SKM-1 treated with dmso at 0.1 percent for 144 hours (cell line): ENCODE results near the gene SPATA46.

ENCODE experiments used
- DNase-seq: peaks from one replicate; lab custom pipeline; 2025; ENCODE audit not compliant: unreplicated experiment; lab: John Stamatoyannopoulos, UW

The SPATA46 gene

GRCh38 chr1:162391790-162392563 is 15.3 kb upstream of the SPATA46 start:
- peak; percentile 52 for DNase-seq

DNA sequence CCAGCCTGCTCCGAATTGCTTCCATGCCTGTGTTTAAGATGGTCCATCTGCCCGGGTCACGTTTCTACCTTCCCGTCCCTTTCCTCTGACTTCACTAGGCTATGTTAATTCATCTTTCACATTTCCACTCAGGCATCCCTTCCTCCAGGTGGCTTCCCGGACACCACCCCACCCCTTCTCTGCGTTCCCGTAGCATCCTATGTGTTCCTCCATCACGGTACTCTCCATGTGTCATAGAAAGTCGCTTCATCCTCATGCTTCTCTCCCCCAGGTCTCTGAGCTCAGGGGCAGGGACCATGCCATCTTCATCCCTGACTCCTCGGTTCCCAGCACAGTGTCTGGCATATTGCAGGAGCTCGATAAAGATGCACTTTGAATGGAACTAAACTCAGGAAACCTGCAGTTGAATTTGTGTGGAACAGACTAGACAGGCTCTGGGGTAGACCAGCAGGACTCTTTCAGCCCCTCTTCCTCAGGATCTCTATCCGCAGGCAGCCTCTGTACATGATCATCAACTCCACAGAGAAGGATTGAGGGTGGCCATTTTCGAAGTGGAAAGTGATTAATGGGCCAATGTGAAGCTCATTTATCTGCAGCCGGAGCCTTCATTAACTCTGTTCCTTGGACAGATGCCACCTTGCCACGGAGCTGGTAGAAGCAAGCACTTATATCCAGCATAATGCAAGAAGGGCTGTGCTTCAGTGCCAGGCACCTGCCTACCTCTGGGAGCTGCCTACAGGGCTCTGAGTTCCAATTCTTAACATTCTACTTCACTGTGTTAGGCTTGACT is 13.9 kb upstream of the SPATA46 start:
- DNase-seq: no peak

- no peak for DNase-seq
Observed at GRCh38 chr1:162389971-162390370, 13.3 kb upstream of the SPATA46 start.

- DNase-seq: no peak
Observed at GRCh38 chr1:162389021-162389818, 12.6 kb upstream of the SPATA46 start.

GRCh38 chr1:162388615-162389014 is 12.0 kb upstream of the SPATA46 start:
- no peak for DNase-seq

- no peak for DNase-seq
Observed at GRCh38 chr1:162388083-162388594, 11.5 kb upstream of the SPATA46 start.

- DNase-seq: no peak
Observed at GRCh38 chr1:162387226-162388082, 10.8 kb upstream of the SPATA46 start.

DNA sequence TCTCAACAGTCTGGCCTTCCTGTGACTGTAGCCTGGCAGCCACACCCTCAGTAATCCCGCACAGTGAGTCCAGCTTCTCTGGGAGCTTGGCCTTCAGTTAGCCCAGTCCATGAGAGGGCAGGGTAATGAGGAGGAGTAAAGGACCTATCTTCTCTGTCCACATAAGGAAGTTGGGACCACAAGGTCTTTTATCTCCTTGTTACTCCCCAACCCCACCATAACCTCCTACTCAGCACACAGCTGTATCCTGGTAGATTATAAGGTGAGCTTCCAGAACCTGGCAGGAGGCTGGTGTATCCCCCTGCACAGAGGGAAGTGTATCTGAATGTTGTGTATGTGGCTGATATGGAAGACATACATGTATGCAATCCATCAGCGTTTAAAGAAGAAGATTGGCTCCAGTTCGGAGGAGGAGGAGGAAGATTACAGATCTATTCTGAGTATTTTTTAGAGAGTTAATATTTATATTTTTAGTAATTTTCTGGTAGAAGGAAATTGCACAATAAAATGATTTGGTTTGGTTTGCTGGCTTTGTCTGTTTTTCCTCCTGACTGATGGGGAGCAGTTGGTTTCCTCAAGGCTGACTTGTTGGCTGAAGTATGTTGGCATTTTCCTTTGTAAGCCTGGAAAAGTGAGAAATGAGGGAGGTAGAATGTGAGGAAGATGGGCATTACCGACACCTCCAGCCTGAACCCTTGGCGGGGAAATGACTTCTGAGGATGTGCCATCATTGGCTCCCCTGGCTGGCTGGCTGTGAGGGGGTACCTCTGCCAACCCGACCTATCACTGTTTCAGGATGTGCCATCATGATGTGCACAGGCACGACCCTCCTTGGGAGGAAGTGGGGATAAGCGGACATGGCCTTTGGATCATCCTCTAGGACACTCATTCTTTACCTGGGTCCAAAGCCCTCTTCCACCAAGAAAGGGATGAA is 9.9 kb upstream of the SPATA46 start:
- DNase-seq: no peak

DNA sequence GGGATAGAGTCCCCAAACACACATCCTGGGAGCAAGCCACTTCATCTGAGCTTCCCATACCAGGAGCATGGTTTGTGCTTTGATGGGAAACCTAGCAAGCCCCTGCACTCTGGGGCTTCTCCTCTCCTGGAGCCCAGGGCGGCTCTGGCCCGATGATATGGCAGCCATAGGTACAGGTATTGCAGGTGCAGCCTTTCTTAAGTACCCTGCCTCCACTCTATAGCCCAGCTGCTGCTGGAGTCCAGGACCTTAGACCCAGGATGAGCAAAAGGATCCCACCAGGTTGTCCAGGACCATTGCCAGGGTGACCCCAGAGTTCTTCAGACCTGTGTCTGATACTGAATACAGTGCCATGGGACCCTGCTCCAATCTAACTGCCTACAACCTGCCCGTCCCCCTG is 9.0 kb upstream of the SPATA46 start:
- DNase-seq: no peak

- no peak for DNase-seq
Observed at GRCh38 chr1:162385280-162385623, 8.6 kb upstream of the SPATA46 start.

DNA sequence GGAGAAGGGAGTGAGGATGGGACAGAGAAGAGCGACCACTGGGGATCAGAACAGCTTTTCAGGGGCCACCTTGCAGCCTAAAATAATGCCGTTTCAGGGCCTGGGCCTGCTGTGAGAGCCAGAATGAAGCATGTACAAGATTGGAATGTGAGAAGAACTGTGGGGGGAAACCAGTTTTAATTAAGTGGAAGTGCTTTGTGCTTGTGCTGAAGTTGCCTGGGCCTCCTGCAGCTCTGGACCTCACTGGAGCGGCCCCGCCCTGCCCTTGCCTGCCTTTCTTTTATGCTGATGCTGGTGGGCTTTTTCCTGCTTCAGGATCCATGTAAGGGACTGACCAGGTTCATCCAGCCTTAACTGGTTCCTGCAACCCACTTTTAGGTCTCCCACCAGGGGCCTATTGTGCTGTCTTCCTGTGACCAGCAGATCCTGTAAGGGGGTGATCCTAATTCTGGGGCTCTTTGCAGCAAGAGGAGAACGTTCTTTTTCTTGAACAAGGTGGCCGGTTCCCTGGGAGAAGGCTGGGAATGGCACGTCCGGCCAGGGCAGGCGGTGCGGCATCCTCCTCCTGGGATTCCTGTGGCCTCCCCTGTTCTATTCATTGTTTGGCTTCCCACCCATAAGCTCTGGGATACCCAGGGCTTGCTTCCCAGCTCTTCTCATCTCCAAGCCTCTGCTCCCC is 8.1 kb upstream of the SPATA46 start:
- no peak for DNase-seq

- no peak for DNase-seq
Observed at GRCh38 chr1:162384116-162384515, 7.5 kb upstream of the SPATA46 start.

DNA sequence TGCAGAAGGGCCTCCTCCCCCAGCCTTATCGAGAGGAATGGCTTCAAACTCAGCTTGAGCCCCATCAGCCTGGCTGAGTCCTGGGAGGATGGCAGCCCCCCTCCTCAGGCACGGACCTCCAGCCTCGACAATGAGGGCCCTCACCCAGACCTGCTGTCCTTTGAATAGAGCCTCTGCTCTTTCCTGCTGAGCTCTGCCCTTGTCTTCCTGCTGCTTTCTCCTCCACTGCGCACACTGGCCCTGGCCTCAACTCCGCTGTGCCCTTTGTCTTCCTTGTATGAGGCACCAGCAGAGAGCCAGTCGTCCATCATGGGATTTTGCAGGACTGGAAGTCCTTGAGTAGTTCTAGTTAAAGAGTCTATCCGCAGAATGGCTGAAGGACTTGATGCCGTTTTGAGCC is 6.9 kb upstream of the SPATA46 start:
- no peak for DNase-seq

DNA sequence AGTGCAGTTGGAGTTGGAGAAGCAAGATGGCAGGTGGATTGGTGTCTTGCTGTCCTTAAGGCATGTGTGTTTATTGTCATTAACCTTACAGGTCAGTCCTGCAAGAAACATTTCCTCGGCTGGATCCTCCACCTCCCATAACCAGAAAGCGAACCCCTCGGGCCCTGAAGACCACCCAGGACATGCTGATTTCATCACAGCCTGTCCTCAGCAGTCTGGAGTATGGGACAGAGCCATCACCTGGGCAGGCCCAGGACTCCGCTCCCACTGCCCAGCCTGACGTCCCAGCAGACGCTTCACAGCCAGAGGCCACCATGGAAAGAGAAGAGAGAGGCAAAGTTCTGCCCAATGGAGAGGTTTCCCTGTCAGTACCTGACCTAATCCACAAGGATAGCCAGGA is 6.4 kb upstream of the SPATA46 start:
- no peak for DNase-seq

GRCh38 chr1:162381941-162382750 is 5.5 kb upstream of the SPATA46 start:
- no peak for DNase-seq

DNA sequence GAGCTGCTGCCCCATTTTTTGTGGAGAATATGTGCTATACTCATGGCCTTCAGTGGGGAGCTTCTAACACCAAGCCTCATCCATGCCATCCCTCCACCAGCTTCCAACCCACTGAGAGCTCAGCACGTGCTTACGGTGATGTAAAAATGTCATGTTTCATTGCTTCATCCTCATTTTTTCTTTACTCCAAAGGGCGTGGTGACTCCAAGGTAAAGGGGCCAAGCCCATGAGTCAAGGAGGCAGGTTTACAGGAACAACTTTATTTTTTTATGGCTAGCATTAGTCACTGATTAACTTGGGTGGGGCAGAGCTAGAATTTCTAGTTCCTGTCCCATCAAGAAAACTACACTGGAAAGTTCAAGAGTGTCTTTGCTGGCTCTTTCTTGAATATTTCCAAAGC is 4.7 kb upstream of the SPATA46 start, which contains the start of gene C1orf226:
Gene C1orf226 (plus strand): TSS at position 346 of the 400 bp plus-strand sequence. CDS start 174 bp downstream, outside the sequence.
- DNase-seq: no peak

GRCh38 chr1:162380061-162380846 is 3.6 kb upstream of the SPATA46 start:
- DNase-seq: no peak
